K562 (cell line): ENCODE measurements around the gene MAGI2. TPM values are rescaled to one million over a fixed set of nuclear protein-coding genes. Genes with fewer than 3 reads are reported as not detected.

Source experiments
- ATAC-seq: fragments of 200-7000 bp; cut with Tn5 transposase; 3 replicates; pipeline ENCODE4 v1.9.1; 2020; ENCODE audit warnings: moderate library complexity
- BruUV-seq: library from RNA; stranded (reverse); fragments of 400-500 nt; replicated peaks from 2 replicates; lab custom pipeline; 2021; lab: Mats Ljungman, UMichigan
- CTCF ChIA-PET: fragments of 300-600 bp; formaldehyde crosslinking; extraction: SDS; loops from one replicate; lab custom pipeline; 2021; ENCODE audit warnings: low intra/inter-chr PET ratio; lab: Yijun Ruan, JAX
- POLR2A ChIA-PET: fragments of 300-600, 350-650 bp; sonication (Branson Sonifier 250); formaldehyde crosslinking; extraction: SDS; loops from one replicate; lab custom pipeline; 2021; ENCODE audit warnings: antibody characterized with exemption, inconsistent platforms; lab: Yijun Ruan, JAX
- DNase-seq, 4 experiments: peaks; one replicate each; pipeline versions ENCODE4 v3.0.0 to v3.0.0-alpha.2; 2011 to 2018; ENCODE audit warnings: low spot score in 3 of 4, mixed read lengths in 3 of 4; ENCODE audit errors: extremely low read depth in 1 of 4
- FAIRE-seq: peaks from 2 replicates; lab custom pipeline; 2011; peaks lifted over from hg19 to GRCh38; lab: Jason Lieb, UNC
- H2AFZ ChIP-seq: 2 replicates; pipeline ENCODE4 v1.6.0; 2011; ENCODE audit warnings: low read depth, low read length, control low read depth, inconsistent platforms
- H3K27ac ChIP-seq: fragments of 200-600 bp; 3 replicates; pipeline ENCODE4 v1.8.0; 2011; ENCODE audit warnings: low read depth, mild to moderate bottlenecking, control low read depth, inconsistent platforms, low read length, moderate library complexity, mixed read lengths; ENCODE audit errors: extremely low read depth
- H3K27me3 ChIP-seq, 2 experiments: fragments of 300-600 bp in 1 of 2; 2 replicates in 1 of 2; 3 replicates in 1 of 2; pipeline versions ENCODE4 v1.6.0 to v1.8.0; 2011; ENCODE audit warnings: inconsistent platforms in 2 of 2, low read length in 2 of 2, mild to moderate bottlenecking in 1 of 2, mixed read lengths in 1 of 2, moderate library complexity in 1 of 2; ENCODE audit not compliant: control insufficient read depth in 2 of 2, insufficient read depth in 2 of 2
- H3K36me3 ChIP-seq: fragments of 300-600 bp; 3 replicates; pipeline ENCODE4 v1.8.0; 2011; ENCODE audit warnings: mild to moderate bottlenecking, low read length, inconsistent platforms; ENCODE audit not compliant: control insufficient read depth, insufficient read depth
- H3K4me1 ChIP-seq, 2 experiments: fragments of 200-600 bp in 1 of 2; replicated peaks in 1 of 2; 2 replicates in 1 of 2; 3 replicates in 1 of 2; pipeline versions ENCODE4 v1.5.1 to v1.8.0; 2011; ENCODE audit warnings: inconsistent platforms in 2 of 2, low read length in 2 of 2, mild to moderate bottlenecking in 1 of 2, mixed read lengths in 1 of 2, moderate library complexity in 1 of 2; ENCODE audit not compliant: control insufficient read depth in 2 of 2, insufficient read depth in 2 of 2
- H3K4me2 ChIP-seq: 2 replicates; pipeline ENCODE4 v1.6.1; 2011; ENCODE audit warnings: low read length, control low read depth, inconsistent platforms, mixed read lengths; ENCODE audit not compliant: insufficient read depth
- H3K4me3 ChIP-seq: fragments of 200-600 bp; sonication (generic), shearing (Covaris generic); 2 replicates; pipeline ENCODE4 v1.5.1; 2016; ENCODE audit warnings: control low read depth, inconsistent platforms
- H3K79me2 ChIP-seq: fragments of 200-600 bp; 3 replicates; pipeline ENCODE4 v1.8.0; 2011; ENCODE audit warnings: low read length, inconsistent platforms; ENCODE audit not compliant: control insufficient read depth, insufficient read depth
- H3K9ac ChIP-seq, 2 experiments: 2 replicates each; pipeline versions ENCODE4 v1.6.0 to v1.6.1; 2011; ENCODE audit warnings: low read depth in 2 of 2, low read length in 2 of 2, control low read depth in 1 of 2, inconsistent platforms in 1 of 2, mild to moderate bottlenecking in 1 of 2, mixed read lengths in 1 of 2; ENCODE audit not compliant: insufficient read depth in 1 of 2
- H3K9me1 ChIP-seq: one replicate; pipeline ENCODE4 v1.6.0; 2011; ENCODE audit warnings: inconsistent platforms, mild to moderate bottlenecking, low read length, moderate library complexity; ENCODE audit not compliant: control insufficient read depth, insufficient read depth
- H3K9me3 ChIP-seq: replicated peaks from 2 replicates; pipeline ENCODE4 v1.5.1; 2011; ENCODE audit warnings: low read depth, low read length, inconsistent platforms; ENCODE audit not compliant: control insufficient read depth, insufficient read depth
- H4K20me1 ChIP-seq: replicated peaks from 2 replicates; pipeline ENCODE4 v1.6.1; 2011; ENCODE audit warnings: low read length, inconsistent platforms, mixed read lengths; ENCODE audit not compliant: control insufficient read depth, insufficient read depth
- BRF1 ChIP-seq: IDR thresholded peaks from 3 replicates; pipeline ENCODE4 v1.6.1; 2011; ENCODE audit warnings: borderline replicate concordance, mild to moderate bottlenecking; ENCODE audit not compliant: insufficient read length; ENCODE audit errors: extremely low read depth
- HDAC8 ChIP-seq: fragments of 450-650 bp; IDR thresholded peaks from 2 replicates; pipeline ENCODE4 v1.6.1; 2016; ENCODE audit warnings: mild to moderate bottlenecking, missing genetic modification characterization, moderate library complexity, missing compliant biosample characterization
- MTF1 ChIP-seq: fragments of 250-450 bp; sonication (Bioruptor Pico); IDR thresholded peaks from 2 replicates; pipeline ENCODE4 v1.9.0; 2021; ENCODE audit warnings: moderate library complexity, mild to moderate bottlenecking, inconsistent platforms, borderline replicate concordance
- NR2C2 ChIP-seq, 2 experiments: fragments of 200-800 bp in 1 of 2; sonication (Bioruptor generic) in 1 of 2; sonication (generic) in 1 of 2; formaldehyde crosslinking in 1 of 2; IDR thresholded peaks; 2 replicates each; pipeline versions ENCODE4 v1.6.1 to v1.8.0; 2016 to 2022; ENCODE audit warnings: mild to moderate bottlenecking in 1 of 2, missing compliant biosample characterization in 1 of 2, missing genetic modification characterization in 1 of 2, missing genetic modification reagents in 1 of 2
- OTX1 ChIP-seq: fragments of 450-650 bp; formaldehyde crosslinking; IDR thresholded peaks from 2 replicates; pipeline ENCODE4 v1.4.0; 2022; ENCODE audit warnings: mild to moderate bottlenecking
- STAG1 ChIP-seq: sonication (generic); formaldehyde crosslinking; IDR thresholded peaks from 2 replicates; pipeline ENCODE4 v1.5.0; 2020; ENCODE audit warnings: missing genetic modification reagents, borderline replicate concordance
- ZNF274 ChIP-seq: IDR thresholded peaks from 2 replicates; pipeline ENCODE4 v1.6.1; 2011; ENCODE audit warnings: low read depth, mild to moderate bottlenecking, low read length, moderate library complexity, borderline replicate concordance
- ZNF75A ChIP-seq: fragments of 450-650 bp; formaldehyde crosslinking; IDR thresholded peaks from 2 replicates; pipeline ENCODE4 v1.4.0; 2020; ENCODE audit warnings: mild to moderate bottlenecking
- in situ Hi-C: fragments of 300-500 bp; cut with MboI; formaldehyde crosslinking; loops from 4 replicates; pipeline ENCODE4 v1.15.0; 2018; ENCODE audit warnings: inconsistent platforms, mixed read lengths
- intact Hi-C: fragments of 100-400 bp; cut with micrococcal nuclease; formaldehyde crosslinking; loops from 2 replicates; pipeline ENCODE4 v1.14.2; 2022
- polyA plus RNA-seq, 8 experiments: library from polyadenylated mRNA; depleted of rRNA in 4 of 8; stranded (reverse) in 5 of 8; unstranded in 3 of 8; fragments of >200 nt; fragmentation: Nextera tagmentation in 2 of 8; fragmentation: Illumina TruSeq in 1 of 8; extraction: Ambion mirVana in 2 of 8; extraction: Trizol in 1 of 8; gene quantifications; 2 replicates each; pipeline versions ENCODE4 v1.2.1 to v1.2.3, GENCODE V29; 2011 to 2014; ENCODE audit warnings: inconsistent platforms in 1 of 8, missing spikeins in 1 of 8
- total RNA-seq, 7 experiments: library from RNA; depleted of rRNA in 6 of 7; stranded (reverse); fragments of >200 nt in 6 of 7; fragmentation: Illumina TruSeq in 2 of 7; extraction: Trizol in 2 of 7; gene quantifications; 2 replicates each; pipeline versions ENCODE4 v1.2.1 to v1.2.3, GENCODE V29; 2011 to 2021; ENCODE audit warnings: low replicate concordance in 1 of 7
- TF ChIP-seq, protein P1 (sequence below): fragments of 250-450 bp; sonication (Bioruptor Pico); IDR thresholded peaks from 2 replicates; pipeline ENCODE4 v1.4.0; 2020; ENCODE audit warnings: mild to moderate bottlenecking
- TF ChIP-seq, protein P2 (sequence below), 2 experiments: fragments of 450-650 bp in 1 of 2; sonication (generic) in 1 of 2; formaldehyde crosslinking; conservative IDR thresholded peaks; 2 replicates each; pipeline versions ENCODE4 v1.4.0 to v1.8.1; 2020 to 2022; ENCODE audit warnings: mild to moderate bottlenecking in 1 of 2, missing genetic modification reagents in 1 of 2
- TF ChIP-seq, protein P3 (sequence below): fragments of 250-450 bp; sonication (Bioruptor Pico); IDR thresholded peaks from 2 replicates; pipeline ENCODE4 v1.9.0; 2021; ENCODE audit warnings: mild to moderate bottlenecking, inconsistent platforms

The MAGI2 gene
- total and polyA plus RNA-seq, 9 of the 15 experiments (the other 6 are each of a cell fraction or from before 2014, with no cell fraction given): 0.27 to 1.4 (median 0.70) TPM

DNA sequence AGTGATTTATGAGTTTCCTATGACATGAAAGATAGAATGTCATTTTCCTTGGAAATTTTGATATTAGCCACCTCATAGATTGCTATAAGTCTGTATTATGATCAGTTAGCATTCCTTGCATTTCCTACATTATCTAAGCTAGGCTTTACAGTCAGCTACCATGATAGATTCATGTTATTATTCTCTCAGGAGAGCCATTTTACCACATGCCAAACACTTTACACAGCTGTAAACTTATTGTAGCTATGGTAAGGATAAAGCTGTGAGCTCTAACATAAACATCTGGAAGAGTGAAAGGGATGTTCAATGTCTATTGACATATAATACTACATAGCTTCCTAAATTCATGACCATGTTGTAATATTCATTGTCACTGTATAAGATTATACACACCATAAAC lies 1046.9 kb downstream of the MAGI2 start:
- in situ Hi-C loops (no loop called here), intact Hi-C loops (no loop called here)
- ChIA-PET POLR2A (no interaction called here), CTCF (no interaction called here)
- H3K9ac ChIP-seq: no peak overlapping the region
- no peak overlapping the region for H3K27ac ChIP-seq
- BruUV-seq: no TSS peak
- no peak for FAIRE-seq
- H3K9me1 ChIP-seq: no peaks in the 10 kb centered on the region
- no peak for TF ChIP-seq MTF1 (CRISPR knock-in tag)
- no peak for TF ChIP-seq HDAC8 (tag)
- TF ChIP-seq NR2C2 (CRISPR knock-in tag; IDR thresholded peaks at IDR 0.05): no peak
- no peak for TF ChIP-seq NR2C2 (tag; IDR thresholded peaks at IDR 0.05)
- TF ChIP-seq, protein P1, sequence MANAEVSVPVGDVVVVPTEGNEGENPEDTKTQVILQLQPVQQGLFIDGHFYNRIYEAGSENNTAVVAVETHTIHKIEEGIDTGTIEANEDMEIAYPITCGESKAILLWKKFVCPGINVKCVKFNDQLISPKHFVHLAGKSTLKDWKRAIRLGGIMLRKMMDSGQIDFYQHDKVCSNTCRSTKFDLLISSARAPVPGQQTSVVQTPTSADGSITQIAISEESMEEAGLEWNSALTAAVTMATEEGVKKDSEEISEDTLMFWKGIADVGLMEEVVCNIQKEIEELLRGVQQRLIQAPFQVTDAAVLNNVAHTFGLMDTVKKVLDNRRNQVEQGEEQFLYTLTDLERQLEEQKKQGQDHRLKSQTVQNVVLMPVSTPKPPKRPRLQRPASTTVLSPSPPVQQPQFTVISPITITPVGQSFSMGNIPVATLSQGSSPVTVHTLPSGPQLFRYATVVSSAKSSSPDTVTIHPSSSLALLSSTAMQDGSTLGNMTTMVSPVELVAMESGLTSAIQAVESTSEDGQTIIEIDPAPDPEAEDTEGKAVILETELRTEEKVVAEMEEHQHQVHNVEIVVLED: no peak
- TF ChIP-seq ZNF75A (CRISPR knock-in tag): no peak
- TF ChIP-seq, protein P2, sequence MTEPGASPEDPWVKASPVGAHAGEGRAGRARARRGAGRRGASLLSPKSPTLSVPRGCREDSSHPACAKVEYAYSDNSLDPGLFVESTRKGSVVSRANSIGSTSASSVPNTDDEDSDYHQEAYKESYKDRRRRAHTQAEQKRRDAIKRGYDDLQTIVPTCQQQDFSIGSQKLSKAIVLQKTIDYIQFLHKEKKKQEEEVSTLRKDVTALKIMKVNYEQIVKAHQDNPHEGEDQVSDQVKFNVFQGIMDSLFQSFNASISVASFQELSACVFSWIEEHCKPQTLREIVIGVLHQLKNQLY (CRISPR knock-in tag; conservative IDR thresholded peaks at IDR 0.05): no peak
- TF ChIP-seq ZNF274: no peak
- TF ChIP-seq OTX1 (CRISPR knock-in tag): no peak
- TF ChIP-seq STAG1 (CRISPR knock-in tag): no peak
- TF ChIP-seq, protein P3, sequence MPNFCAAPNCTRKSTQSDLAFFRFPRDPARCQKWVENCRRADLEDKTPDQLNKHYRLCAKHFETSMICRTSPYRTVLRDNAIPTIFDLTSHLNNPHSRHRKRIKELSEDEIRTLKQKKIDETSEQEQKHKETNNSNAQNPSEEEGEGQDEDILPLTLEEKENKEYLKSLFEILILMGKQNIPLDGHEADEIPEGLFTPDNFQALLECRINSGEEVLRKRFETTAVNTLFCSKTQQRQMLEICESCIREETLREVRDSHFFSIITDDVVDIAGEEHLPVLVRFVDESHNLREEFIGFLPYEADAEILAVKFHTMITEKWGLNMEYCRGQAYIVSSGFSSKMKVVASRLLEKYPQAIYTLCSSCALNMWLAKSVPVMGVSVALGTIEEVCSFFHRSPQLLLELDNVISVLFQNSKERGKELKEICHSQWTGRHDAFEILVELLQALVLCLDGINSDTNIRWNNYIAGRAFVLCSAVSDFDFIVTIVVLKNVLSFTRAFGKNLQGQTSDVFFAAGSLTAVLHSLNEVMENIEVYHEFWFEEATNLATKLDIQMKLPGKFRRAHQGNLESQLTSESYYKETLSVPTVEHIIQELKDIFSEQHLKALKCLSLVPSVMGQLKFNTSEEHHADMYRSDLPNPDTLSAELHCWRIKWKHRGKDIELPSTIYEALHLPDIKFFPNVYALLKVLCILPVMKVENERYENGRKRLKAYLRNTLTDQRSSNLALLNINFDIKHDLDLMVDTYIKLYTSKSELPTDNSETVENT (CRISPR knock-in tag): no peak
- no peak for TF ChIP-seq BRF1
- H4K20me1 ChIP-seq: no peaks in the 10 kb centered on the region
- no peaks in the 10 kb centered on the region for H3K4me1 ChIP-seq
- no peak for DNase-seq
- no peaks in the 10 kb centered on the region for H3K79me2 ChIP-seq
- H3K9me3 ChIP-seq: no peaks in the 10 kb centered on the region
- H3K27me3 ChIP-seq: no peaks in the 10 kb centered on the region
- no peak overlapping the region for H2AFZ ChIP-seq
- H3K36me3 ChIP-seq: no peaks in the 10 kb centered on the region
- H3K4me3 ChIP-seq: no peak overlapping the region
- no peak overlapping the region for H3K4me2 ChIP-seq
- ATAC-seq: no peak
